Measurements from ENCODE around the gene SLC7A11.

- TF ChIP-seq CTCF (IDR thresholded peaks at IDR 0.05; ENCODE audit: low read length) (no peak), EZH2 (optimal IDR thresholded peaks at IDR 0.05; ENCODE audit: low read depth, low read length) (no peak)
These were observed 2.7 kb downstream of the SLC7A11 start for GRCh38 chr4:138239491-138239890.

Measured in MM.1S (cell line).